ENCODE results near the gene CSNK2A1.

CSNK2A1 gene

DNA sequence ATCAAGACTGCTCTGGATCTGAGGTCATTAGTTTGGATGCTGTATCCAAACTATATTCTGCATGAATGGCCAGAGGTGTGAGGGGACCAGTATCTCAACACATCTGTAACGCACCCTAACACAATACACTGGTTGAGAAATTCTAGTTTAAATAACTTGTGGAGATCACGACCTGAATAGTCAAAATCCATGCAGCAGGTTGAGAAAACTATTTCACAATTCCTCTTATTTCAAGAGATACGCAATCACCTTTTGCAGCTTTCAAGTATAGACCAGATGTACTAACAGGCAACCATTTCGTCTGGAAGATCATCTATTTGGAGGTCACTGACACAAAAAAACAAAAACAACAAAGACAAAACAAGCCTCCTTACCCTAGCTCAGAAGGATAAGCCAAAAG lies 11.1 kb downstream of the CSNK2A1 start:
- Histone ChIP-seq H3K4me3 (ENCODE audit: severe bottlenecking) (no peak overlapping the region), H3K36me3 (ENCODE audit: low read depth) (peaks cover 28% of the 10 kb centered on the region), H3K4me1 (ENCODE audit: insufficient read depth, poor library complexity, severe bottlenecking) (peaks cover 32% of the 10 kb centered on the region), H3K9me3 (ENCODE audit: severe bottlenecking) (no peaks in the 10 kb centered on the region), H3K27ac (ENCODE audit: poor library complexity, severe bottlenecking) (no peak overlapping the region), H3K27me3 (ENCODE audit: insufficient read depth, poor library complexity, severe bottlenecking) (no peaks in the 10 kb centered on the region)
- ATAC-seq (ENCODE audit: low read depth) = no peak
- no peak for DNase-seq (ENCODE audit: low spot score)
- TF ChIP-seq, protein P1, sequence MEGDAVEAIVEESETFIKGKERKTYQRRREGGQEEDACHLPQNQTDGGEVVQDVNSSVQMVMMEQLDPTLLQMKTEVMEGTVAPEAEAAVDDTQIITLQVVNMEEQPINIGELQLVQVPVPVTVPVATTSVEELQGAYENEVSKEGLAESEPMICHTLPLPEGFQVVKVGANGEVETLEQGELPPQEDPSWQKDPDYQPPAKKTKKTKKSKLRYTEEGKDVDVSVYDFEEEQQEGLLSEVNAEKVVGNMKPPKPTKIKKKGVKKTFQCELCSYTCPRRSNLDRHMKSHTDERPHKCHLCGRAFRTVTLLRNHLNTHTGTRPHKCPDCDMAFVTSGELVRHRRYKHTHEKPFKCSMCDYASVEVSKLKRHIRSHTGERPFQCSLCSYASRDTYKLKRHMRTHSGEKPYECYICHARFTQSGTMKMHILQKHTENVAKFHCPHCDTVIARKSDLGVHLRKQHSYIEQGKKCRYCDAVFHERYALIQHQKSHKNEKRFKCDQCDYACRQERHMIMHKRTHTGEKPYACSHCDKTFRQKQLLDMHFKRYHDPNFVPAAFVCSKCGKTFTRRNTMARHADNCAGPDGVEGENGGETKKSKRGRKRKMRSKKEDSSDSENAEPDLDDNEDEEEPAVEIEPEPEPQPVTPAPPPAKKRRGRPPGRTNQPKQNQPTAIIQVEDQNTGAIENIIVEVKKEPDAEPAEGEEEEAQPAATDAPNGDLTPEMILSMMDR (IDR thresholded peaks at IDR 0.05; ENCODE audit: poor library complexity, severe bottlenecking) = no peak

DNA sequence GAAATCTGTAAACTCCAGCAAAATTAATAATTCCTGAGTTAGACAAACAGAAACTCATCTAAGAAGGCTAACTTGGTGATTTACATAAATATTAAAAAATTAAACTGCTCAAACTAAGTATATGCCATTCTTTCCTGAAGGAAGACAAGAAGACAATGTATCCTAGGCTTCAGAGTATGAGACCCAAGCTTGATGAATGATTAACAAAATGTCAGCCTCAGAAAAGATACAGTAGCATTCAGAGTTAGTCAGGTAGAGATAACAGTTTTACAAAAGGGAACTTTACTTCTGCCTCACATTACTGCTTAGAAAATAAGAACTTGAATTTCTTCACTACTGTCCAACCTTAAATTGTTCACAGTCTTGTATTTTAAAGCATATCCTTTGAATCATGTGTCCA lies 12.0 kb downstream of the CSNK2A1 start:
- H3K9me3 ChIP-seq (ENCODE audit: severe bottlenecking) = no peaks in the 10 kb centered on the region
- no peak for ATAC-seq (ENCODE audit: low read depth)
- DNase-seq (ENCODE audit: low spot score) = no peak
- H3K27ac ChIP-seq (ENCODE audit: poor library complexity, severe bottlenecking) = no peak overlapping the region
- TF ChIP-seq, protein P1 (IDR thresholded peaks at IDR 0.05; ENCODE audit: poor library complexity, severe bottlenecking) = no peak
- H3K4me1 ChIP-seq (ENCODE audit: insufficient read depth, poor library complexity, severe bottlenecking) = peaks cover 23% of the 10 kb centered on the region
- H3K36me3 ChIP-seq (ENCODE audit: low read depth) = peaks cover 37% of the 10 kb centered on the region
- no peaks in the 10 kb centered on the region for H3K27me3 ChIP-seq (ENCODE audit: insufficient read depth, poor library complexity, severe bottlenecking)
- H3K4me3 ChIP-seq (ENCODE audit: severe bottlenecking) = no peak overlapping the region

DNA sequence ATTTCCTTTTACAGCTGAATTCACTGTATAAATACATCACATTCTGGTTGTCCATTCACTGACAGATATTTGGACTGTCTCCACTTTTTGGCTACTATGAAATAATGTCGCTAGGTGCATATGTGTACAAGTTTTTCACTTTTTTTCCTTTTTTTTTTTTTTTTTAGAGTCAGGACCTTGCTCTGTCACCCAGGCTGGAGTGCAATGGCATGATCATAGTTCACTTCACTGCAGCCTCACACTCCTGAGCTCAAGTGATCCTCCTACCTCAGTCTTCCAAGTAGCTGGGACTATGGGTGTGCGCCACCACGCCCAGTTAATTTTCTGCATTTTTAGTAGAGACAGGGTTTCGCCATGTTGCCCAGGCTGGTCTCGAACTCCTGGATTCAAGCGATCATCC lies 13.3 kb downstream of the CSNK2A1 start:
- ATAC-seq (ENCODE audit: low read depth) (no peak), DNase-seq (ENCODE audit: low spot score) (no peak)
- Histone ChIP-seq H3K9me3 (ENCODE audit: severe bottlenecking) (no peaks in the 10 kb centered on the region), H3K4me3 (ENCODE audit: severe bottlenecking) (no peak overlapping the region), H3K27ac (ENCODE audit: poor library complexity, severe bottlenecking) (peak overlapping the region; percentile 34), H3K27me3 (ENCODE audit: insufficient read depth, poor library complexity, severe bottlenecking) (no peaks in the 10 kb centered on the region), H3K4me1 (ENCODE audit: insufficient read depth, poor library complexity, severe bottlenecking) (peaks cover 14% of the 10 kb centered on the region), H3K36me3 (ENCODE audit: low read depth) (peaks cover 46% of the 10 kb centered on the region)
- TF ChIP-seq, protein P1 (IDR thresholded peaks at IDR 0.05; ENCODE audit: poor library complexity, severe bottlenecking) = no peak

DNA sequence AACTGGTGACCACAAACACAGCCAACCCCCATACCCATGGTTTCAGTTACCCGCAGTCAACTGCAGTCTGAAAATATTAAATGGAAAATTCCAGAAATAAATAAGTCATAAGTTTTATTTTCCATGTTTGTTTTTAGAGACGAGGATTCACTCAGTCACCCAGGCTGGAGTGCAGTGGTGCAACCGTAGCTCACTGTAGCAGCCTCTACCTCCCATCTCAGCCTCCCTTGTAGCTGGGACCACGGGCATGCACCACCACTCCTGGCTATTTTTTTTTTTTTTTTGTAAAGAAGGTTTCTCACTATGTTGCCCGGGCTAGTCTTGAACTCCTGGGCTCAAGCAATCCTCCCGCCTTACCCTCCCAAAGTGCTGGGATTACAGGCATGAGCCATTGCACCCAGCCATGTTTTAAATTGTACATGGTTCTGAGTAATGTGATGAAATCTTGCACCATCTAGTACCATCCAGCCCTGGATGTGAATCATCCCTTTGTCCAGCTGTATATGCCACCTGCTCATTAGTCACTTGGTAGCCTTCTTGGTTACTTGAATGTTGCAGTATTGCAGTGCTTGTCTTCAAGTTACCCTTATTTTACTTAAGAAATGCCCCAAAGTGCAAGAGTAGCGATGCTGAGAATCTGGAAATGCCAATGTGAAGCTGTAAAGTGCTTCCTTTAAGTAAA lies 14.5 kb downstream of the CSNK2A1 start:
- Histone ChIP-seq H3K4me1 (ENCODE audit: insufficient read depth, poor library complexity, severe bottlenecking) (peaks cover 14% of the 10 kb centered on the region), H3K36me3 (ENCODE audit: low read depth) (peaks cover 56% of the 10 kb centered on the region), H3K27me3 (ENCODE audit: insufficient read depth, poor library complexity, severe bottlenecking) (no peaks in the 10 kb centered on the region), H3K27ac (ENCODE audit: poor library complexity, severe bottlenecking) (peak overlapping the region; percentile 34), H3K4me3 (ENCODE audit: severe bottlenecking) (no peak overlapping the region), H3K9me3 (ENCODE audit: severe bottlenecking) (no peaks in the 10 kb centered on the region)
- DNase-seq (ENCODE audit: low spot score) = no peak
- peak; percentile 98 for ATAC-seq (ENCODE audit: low read depth)
- TF ChIP-seq, protein P1 (IDR thresholded peaks at IDR 0.05; ENCODE audit: poor library complexity, severe bottlenecking) = no peak

DNA sequence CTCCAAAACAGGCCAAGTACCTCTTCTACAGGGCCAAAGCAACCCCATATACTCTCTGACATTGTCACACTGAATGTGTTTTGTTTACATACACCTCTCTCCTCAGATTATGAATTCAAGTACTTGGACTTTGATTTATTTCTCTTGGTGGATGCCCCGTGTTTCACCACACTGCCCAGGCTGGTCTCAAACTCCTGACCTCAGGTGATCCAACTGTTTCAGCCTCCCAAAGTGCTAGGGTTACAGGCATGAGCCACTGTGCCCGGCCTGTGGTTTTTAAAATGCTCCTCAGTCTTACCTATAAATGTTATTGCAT lies 16.1 kb downstream of the CSNK2A1 start:
- Histone ChIP-seq H3K27ac (ENCODE audit: poor library complexity, severe bottlenecking) (no peak overlapping the region), H3K36me3 (ENCODE audit: low read depth) (peaks cover 72% of the 10 kb centered on the region), H3K27me3 (ENCODE audit: insufficient read depth, poor library complexity, severe bottlenecking) (no peaks in the 10 kb centered on the region), H3K4me3 (ENCODE audit: severe bottlenecking) (no peak overlapping the region), H3K4me1 (ENCODE audit: insufficient read depth, poor library complexity, severe bottlenecking) (peaks cover 14% of the 10 kb centered on the region), H3K9me3 (ENCODE audit: severe bottlenecking) (no peaks in the 10 kb centered on the region)
- DNase-seq (ENCODE audit: low spot score) (no peak), ATAC-seq (ENCODE audit: low read depth) (no peak)
- TF ChIP-seq, protein P1 (IDR thresholded peaks at IDR 0.05; ENCODE audit: poor library complexity, severe bottlenecking) = no peak
